NCI-H2029 treated with DMSO at 0.1 percent for 48 hours (cell line): ENCODE data around the gene SRGAP1.
"Not testable (repeated sequence)": the region's sequence is repeated elsewhere in the genome, so short reads cannot be mapped to it uniquely, and the experiment has no call there.

Experiments used
- DNase-seq: peaks from one replicate; lab custom pipeline; 2025; lab: John Stamatoyannopoulos, UW

Gene SRGAP1

DNA sequence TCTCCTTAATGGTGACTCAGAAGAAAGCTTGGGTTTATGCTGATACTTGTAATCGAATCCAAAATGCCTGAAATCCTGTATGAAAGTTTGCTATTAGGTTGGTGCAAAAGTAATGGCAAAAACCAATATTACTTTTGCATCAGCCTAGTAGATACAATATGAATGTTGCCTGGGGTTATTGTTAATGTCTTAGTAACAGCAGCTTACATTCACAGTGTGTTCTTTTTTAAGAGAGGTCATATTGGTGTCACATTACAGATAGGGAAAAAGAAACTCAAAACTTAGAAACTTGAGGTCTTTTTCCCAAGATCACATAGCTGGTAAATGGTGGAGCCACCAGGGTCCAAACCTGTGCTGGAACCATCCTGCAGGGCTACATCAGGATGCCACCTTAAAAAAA, 25.2 kb downstream of the SRGAP1 start:
- DNase-seq = no peak

- no peak for DNase-seq
Observed at GRCh38 chr12:63870838-63871237, 26.3 kb downstream of the SRGAP1 start.

DNA sequence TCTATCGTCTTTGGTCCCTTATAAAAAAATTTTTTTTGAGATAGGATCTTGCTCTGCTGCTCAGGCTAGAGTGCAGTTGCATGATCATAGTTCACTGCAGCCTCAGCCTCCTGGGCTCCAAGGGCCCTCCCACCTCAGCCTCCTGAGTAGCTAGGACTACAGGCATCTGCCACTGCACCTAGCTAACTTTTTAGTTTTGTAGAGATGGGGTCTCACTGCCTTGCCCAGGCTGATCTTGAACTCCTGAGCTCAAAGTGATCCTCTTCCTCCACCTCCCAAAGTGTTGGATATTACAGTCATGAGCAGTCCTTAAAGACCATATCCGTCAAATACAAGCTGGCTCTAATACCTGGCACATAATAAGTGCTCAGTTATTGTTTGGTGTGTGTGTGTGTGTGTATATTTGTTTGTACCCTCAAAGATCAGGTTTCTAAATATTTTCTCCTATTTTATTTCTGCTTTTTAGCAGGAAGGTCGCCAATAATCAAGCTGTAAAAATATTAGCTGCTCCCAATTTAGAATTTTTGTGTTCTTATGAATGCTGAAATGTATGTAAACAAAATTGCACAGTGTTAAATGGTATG, 30.5 kb downstream of the SRGAP1 start:
- no peak for DNase-seq

DNA sequence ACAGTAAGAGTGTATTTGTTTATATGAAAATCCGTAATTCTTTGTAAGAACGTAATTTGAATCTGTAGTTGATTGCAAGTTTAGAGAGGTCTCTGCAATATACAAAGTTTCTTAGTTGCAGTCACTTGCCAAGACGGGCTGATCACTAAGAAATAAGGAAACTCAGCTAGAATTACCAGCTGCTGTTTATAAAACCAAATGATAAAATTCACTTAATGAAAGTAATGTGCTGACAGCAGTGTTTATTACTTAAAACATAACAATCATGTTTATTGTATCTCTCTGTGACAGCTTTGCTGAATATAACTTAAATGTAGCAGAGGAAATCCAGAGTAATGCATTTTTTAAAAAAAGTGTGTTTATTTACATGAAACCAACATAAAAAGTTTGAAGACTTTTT, 31.2 kb downstream of the SRGAP1 start:
- DNase-seq = no peak

DNA sequence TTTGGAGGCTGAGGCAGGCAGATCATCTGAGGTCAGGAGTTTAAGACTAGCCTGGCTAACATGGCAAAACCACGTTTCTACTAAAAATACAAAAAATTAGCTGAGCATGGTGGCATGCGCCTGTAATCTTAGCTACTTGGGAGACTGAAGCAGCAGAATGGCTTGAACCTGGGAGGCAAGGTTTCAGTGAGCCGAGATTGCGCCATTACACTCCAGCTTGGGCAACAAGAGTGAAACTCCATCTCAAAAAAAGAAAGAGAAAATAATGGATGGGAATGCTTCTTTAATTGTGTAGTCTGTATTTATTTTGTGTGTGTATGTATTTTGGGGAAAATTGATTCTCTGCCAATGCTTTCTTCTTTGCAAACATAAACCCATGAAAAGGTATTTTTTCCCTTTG, 32.5 kb downstream of the SRGAP1 start:
- no peak for DNase-seq

DNA sequence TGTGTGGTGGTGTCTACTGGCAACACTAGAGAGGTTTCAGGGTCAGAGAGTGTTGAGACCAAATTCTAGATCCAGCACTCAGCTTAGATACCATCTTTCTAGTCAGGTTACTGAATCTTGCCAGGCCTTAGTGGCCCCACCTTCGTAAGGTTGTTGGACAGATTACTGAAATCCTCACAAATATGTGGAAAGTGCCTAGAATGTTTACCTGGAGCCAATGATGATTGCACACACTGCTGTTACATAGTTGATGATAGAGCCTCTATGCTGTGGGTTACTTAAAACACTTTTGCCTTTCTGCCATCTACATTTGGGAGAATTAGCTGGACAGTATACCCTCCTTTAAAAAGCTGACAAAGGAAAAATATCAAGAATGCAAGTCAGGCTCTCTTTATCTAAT, 33.2 kb downstream of the SRGAP1 start:
- no peak for DNase-seq

DNA sequence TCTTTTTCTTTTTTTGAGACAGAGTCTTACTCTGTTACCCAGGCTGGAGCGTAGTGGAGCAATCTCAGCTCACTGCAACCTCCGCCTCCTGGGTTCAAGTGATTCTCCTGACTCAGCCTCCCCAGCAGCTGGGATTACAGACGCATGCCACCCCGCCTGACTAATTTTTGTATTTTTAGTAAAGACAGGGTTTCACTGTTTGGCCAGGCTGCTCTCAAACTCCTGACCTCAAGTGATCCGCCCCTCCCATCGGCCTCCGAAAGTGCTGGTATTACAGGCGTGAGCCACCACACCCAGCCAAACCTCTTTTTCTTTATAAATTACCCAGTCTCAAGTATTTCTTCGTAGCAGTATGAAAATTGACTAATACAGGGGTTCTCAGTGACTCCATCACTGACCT, 35.7 kb downstream of the SRGAP1 start:
- not testable (repeated sequence) for DNase-seq

DNA sequence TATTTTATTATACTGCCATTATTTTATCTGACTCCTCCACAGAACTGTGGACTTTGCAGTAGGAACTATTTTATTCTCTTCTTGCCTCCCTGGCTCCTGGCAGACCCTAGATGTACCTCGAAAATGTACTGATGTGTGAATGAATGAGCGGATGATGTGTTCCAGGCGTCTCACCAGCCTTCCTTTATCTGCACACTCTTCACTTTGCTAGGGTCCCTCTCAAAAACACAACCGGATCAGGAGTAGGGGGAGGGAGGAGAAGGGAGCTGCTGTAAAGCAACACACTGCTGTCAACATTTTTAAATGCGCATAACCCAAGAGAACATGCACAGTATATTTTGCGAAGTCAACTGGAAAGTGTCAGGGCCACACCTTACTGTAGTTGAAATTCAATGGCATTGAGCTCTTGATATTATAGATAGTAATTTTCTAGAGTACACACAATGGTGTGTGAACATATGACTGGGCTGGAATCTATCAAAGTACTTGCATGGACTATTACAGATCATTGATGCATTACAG, 36.3 kb downstream of the SRGAP1 start:
- DNase-seq = no peak

DNA sequence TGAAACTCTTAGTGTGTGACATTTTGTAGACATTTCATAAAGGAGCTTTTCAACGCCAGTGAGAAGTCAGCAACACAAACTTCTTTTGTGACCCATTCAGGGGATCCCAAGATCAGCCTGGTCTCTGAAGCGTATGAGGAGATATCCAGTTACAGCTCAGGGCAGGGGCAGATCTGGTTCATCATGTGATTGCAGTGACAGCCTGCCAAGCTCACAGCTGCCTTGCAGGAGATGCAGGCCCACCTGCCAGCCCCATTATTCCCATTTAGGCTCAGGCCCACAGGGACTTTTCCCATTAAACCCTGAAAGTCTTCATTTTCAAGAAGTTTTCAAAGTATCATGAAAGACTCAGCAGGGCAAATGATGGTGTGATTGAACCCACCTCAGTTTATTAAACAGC, 38.3 kb downstream of the SRGAP1 start:
- DNase-seq = peak; percentile 37

DNA sequence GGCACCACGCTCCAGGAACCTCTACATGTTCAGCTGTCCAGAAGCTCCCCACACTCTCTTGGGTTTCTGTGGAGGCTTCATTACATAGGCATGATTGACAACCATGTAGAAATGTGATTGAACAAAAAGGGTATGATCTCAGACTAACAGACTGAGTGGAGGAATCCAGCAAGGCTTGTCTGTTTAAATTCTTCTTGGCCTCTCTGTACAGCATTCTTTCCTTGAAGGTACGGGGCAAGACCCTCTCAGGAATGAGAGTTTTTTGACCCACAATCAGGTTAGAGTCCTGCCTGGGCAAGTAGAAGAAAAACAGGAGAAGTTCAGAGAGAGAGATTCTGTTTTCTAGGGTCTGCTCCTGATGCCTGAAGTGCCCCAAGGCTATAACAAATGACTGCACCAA, 40.9 kb downstream of the SRGAP1 start:
- DNase-seq = no peak

- DNase-seq = no peak
Observed at GRCh38 chr12:63888908-63889635, 44.6 kb downstream of the SRGAP1 start.

DNA sequence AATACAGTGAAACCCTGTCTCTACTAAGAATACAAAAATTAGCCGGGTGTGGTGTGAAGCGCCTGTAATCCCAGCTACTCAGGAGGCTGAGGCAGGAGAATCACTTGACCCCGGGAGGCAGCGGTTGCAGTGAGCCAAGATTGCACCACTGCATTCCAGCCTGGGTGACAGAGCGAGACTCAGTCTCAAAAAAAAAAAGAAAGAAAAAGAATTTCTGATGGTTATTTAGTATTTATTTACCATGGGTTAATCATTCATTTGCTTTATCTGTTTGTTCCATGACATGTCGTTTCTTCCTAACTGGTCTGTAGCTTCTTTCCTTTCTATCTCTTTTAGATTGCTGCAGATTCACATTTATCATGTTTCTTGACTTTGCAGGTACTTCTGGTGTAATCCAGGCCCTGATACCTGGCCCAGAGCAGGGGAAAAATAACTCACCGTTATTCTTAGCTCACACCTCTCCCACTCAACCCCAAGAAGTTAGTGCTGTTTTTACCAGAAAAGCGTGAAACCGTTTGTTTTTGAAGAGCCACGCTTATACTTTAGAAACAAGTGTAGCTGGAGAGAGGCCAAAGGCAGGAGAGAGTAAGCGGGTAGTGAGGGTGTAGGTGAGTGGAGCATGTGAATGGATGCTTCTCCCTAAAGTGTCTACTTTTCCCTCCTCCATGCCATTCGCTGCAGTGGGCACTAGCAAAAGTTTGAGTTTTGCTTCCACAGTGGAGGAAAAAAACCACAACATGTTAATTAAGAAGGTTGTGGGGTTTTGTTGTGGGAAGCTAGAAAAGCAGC, 45.4 kb downstream of the SRGAP1 start:
- no peak for DNase-seq

- DNase-seq = no peak
Observed at GRCh38 chr12:63893170-63893569, 48.7 kb downstream of the SRGAP1 start.

- no peak for DNase-seq
Observed at GRCh38 chr12:63894132-63894531, 49.6 kb downstream of the SRGAP1 start.

DNA sequence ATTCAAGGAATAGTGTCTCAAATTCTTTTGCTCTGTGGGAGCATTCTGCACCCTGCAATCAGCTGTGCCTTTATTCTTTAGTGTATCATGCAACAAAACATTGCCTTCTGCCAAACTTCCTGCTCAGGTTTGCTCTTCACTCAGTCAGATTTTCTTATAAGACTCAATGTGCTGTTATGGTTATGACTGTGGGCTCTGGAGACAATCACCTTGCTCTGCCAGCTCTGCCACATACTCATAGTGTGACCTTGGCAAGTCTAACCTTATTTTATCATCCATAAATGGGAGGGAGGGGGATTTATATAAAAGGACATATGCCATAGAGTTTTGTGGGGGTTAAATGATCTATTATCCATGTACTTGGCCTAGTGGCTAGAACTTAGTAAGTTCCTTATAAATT, 51.3 kb downstream of the SRGAP1 start:
- DNase-seq = no peak

- DNase-seq = no peak
Observed at GRCh38 chr12:63897931-63898330, 53.4 kb downstream of the SRGAP1 start.

GRCh38 chr12:63898764-63899337, 54.4 kb downstream of the SRGAP1 start:
- no peak for DNase-seq

- DNase-seq = no peak
Observed at GRCh38 chr12:63899396-63899795, 54.9 kb downstream of the SRGAP1 start.

- no peak for DNase-seq
Observed at GRCh38 chr12:63900922-63901793, 56.7 kb downstream of the SRGAP1 start.

GRCh38 chr12:63904653-63905052, 60.2 kb downstream of the SRGAP1 start:
- no peak for DNase-seq

- no peak for DNase-seq
Observed at GRCh38 chr12:63905544-63905943, 61.0 kb downstream of the SRGAP1 start.

DNA sequence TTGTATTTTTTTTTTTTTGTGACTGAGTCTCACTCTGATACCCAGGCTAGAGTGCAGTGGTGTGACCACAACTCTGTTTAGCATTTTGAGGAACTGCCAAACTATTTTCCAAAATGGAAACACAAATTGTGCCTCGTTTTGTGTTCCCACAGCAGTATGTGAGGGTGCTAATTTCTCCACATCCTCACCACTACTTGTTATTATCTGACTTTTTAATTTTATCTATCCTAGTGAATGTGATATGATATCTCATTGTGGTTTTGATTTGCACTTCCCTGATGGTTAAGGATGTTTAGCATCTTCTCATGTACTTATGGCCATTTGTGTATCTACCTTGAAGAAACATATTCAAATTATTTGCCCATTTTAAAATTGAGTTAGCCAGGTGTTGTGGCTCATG, 62.4 kb downstream of the SRGAP1 start:
- no peak for DNase-seq
